SH-SY5Y (cell line): Measurements from ENCODE around the gene ZNF394.

Source experiments
- GATA2 ChIP-seq: IDR thresholded peaks from 2 replicates; pipeline ENCODE4 v1.6.1; 2011; ENCODE audit warnings: mild to moderate bottlenecking, low read depth, low read length
- GATA3 ChIP-seq: IDR thresholded peaks from 2 replicates; pipeline ENCODE4 v1.6.1; 2011; ENCODE audit warnings: low read depth, mild to moderate bottlenecking, low read length, moderate library complexity

DNA sequence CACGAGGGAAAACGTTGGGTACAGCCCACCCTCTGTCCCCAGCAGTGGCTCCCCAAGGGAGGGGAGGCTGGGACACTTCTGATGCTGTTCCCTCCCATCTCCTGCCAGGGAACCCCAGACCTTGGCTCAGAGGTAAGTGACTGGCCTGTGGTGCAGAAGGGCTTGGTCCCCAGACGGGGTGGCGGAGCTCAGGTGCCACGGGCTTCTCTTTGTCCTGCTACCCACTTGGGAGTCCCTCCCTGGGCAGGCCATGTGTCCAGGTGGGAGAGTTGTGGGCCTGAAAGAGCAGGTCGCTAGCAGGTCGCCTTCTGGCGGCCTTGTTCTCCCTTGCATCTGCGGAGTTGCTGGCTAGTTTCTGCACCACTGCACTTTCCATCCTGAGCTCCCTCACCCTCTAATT is 44.2 kb downstream of the ZNF394 start:
- TF ChIP-seq GATA2, result no peak
- no peak for TF ChIP-seq GATA3
